HEK293 (cell line): Measurements from ENCODE around the gene CSTPP1.

Experiments used
- CTCF ChIA-PET: fragments of 350-600 bp; formaldehyde crosslinking; extraction: SDS; loops from one replicate; lab custom pipeline; 2021; ENCODE audit warnings: antibody characterized with exemption; lab: Yijun Ruan, JAX
- POLR2A ChIA-PET: fragments of 300-600 bp; formaldehyde crosslinking; extraction: SDS; loops from one replicate; lab custom pipeline; 2020; ENCODE audit warnings: antibody characterized with exemption, inconsistent platforms; lab: Yijun Ruan, JAX
- H3K27ac ChIP-seq: fragments of 200-500 bp; sonication (Bioruptor generic); 2 replicates; pipeline ENCODE4 v1.5.1; 2014; ENCODE audit warnings: low read depth, low read length, control low read depth, inconsistent platforms; ENCODE audit errors: extremely low read depth
- H3K36me3 ChIP-seq, 2 experiments: fragments of 200-500 bp in 1 of 2; sonication (Bioruptor generic) in 1 of 2; 1 replicate in 1 of 2; 2 replicates in 1 of 2; pipeline ENCODE4 v1.5.1; 2014 to 2017; ENCODE audit warnings: inconsistent platforms in 2 of 2, low read length in 2 of 2; ENCODE audit not compliant: control insufficient read depth in 2 of 2, insufficient read depth in 1 of 2
- H3K4me1 ChIP-seq: fragments of 200-500 bp; sonication (Bioruptor generic); 2 replicates; pipeline ENCODE4 v1.5.1; 2014; ENCODE audit warnings: mild to moderate bottlenecking, low read length, inconsistent platforms; ENCODE audit not compliant: control insufficient read depth, insufficient read depth
- H3K4me3 ChIP-seq: 2 replicates; pipeline ENCODE4 v1.5.1; 2011; ENCODE audit warnings: low read depth, mild to moderate bottlenecking, control low read depth, low read length, moderate library complexity
- H3K9me3 ChIP-seq: fragments of 200-500 bp; sonication (Bioruptor generic); 2 replicates; pipeline ENCODE4 v1.5.1; 2014; ENCODE audit warnings: low read depth, low read length, inconsistent platforms; ENCODE audit not compliant: control insufficient read depth, insufficient read depth
- GFI1B ChIP-seq: fragments of 450-650 bp; formaldehyde crosslinking; IDR thresholded peaks from 2 replicates; pipeline ENCODE4 v1.5.1; 2016; ENCODE audit warnings: missing biosample characterization, missing genetic modification characterization
- KLF10 ChIP-seq: fragments of 450-650 bp; IDR thresholded peaks from 2 replicates; pipeline ENCODE4 v1.5.1; 2018; ENCODE audit warnings: missing biosample characterization, mild to moderate bottlenecking, missing genetic modification characterization
- OVOL3 ChIP-seq: fragments of 450-650 bp; formaldehyde crosslinking; IDR thresholded peaks from 2 replicates; pipeline ENCODE4 v1.5.1; 2016; ENCODE audit warnings: missing biosample characterization, missing genetic modification characterization
- YY1 ChIP-seq: fragments of 450-650 bp; formaldehyde crosslinking; IDR thresholded peaks from 2 replicates; pipeline ENCODE4 v1.5.1; 2018; ENCODE audit warnings: missing biosample characterization, missing genetic modification characterization
- ZFP37 ChIP-seq: fragments of 450-650 bp; formaldehyde crosslinking; IDR thresholded peaks from 2 replicates; pipeline ENCODE4 v1.5.1; 2016; ENCODE audit warnings: missing biosample characterization, missing genetic modification characterization
- ZNF121 ChIP-seq: fragments of 450-650 bp; formaldehyde crosslinking; IDR thresholded peaks from 2 replicates; pipeline ENCODE4 v1.5.1; 2016; ENCODE audit warnings: missing biosample characterization, missing genetic modification characterization
- ZNF133 ChIP-seq: fragments of 450-650 bp; formaldehyde crosslinking; IDR thresholded peaks from 2 replicates; pipeline ENCODE4 v1.5.1; 2016; ENCODE audit warnings: missing biosample characterization, missing genetic modification characterization
- ZNF140 ChIP-seq: fragments of 450-650 bp; formaldehyde crosslinking; IDR thresholded peaks from 2 replicates; pipeline ENCODE4 v1.5.1; 2016; ENCODE audit warnings: missing biosample characterization, missing genetic modification characterization
- ZNF211 ChIP-seq: fragments of 450-650 bp; formaldehyde crosslinking; IDR thresholded peaks from 2 replicates; pipeline ENCODE4 v1.5.1; 2016; ENCODE audit warnings: low read depth, missing biosample characterization, missing genetic modification characterization
- ZNF362 ChIP-seq: fragments of 450-650 bp; formaldehyde crosslinking; IDR thresholded peaks from 2 replicates; pipeline ENCODE4 v1.5.1; 2016; ENCODE audit warnings: missing biosample characterization, missing genetic modification characterization
- ZNF473 ChIP-seq: fragments of 450-650 bp; formaldehyde crosslinking; IDR thresholded peaks from 2 replicates; pipeline ENCODE4 v1.5.1; 2017; ENCODE audit warnings: missing biosample characterization, missing genetic modification characterization
- ZNF549 ChIP-seq: fragments of 450-650 bp; IDR thresholded peaks from 2 replicates; pipeline ENCODE4 v1.5.1; 2018; ENCODE audit warnings: missing biosample characterization, missing genetic modification characterization, mild to moderate bottlenecking, inconsistent platforms, moderate library complexity
- ZNF623 ChIP-seq: fragments of 450-650 bp; formaldehyde crosslinking; IDR thresholded peaks from 2 replicates; pipeline ENCODE4 v1.5.1; 2016; ENCODE audit warnings: missing biosample characterization, missing genetic modification characterization
- ZNF701 ChIP-seq: fragments of 450-650 bp; formaldehyde crosslinking; IDR thresholded peaks from 2 replicates; pipeline ENCODE4 v1.5.1; 2016; ENCODE audit warnings: missing biosample characterization, missing genetic modification characterization
- TF ChIP-seq, protein P1 (sequence below): fragments of 450-650 bp; formaldehyde crosslinking; IDR thresholded peaks from 2 replicates; pipeline ENCODE4 v1.5.1; 2016; ENCODE audit warnings: missing biosample characterization, missing genetic modification characterization
- TF ChIP-seq, protein P2 (sequence below): fragments of 450-650 bp; formaldehyde crosslinking; IDR thresholded peaks from 2 replicates; pipeline ENCODE4 v1.5.1; 2016; ENCODE audit warnings: missing biosample characterization, missing genetic modification characterization, borderline replicate concordance
- TF ChIP-seq, protein P3 (sequence below): fragments of 450-650 bp; formaldehyde crosslinking; IDR thresholded peaks from 2 replicates; pipeline ENCODE4 v1.5.1; 2016; ENCODE audit warnings: missing biosample characterization, missing genetic modification characterization

Gene CSTPP1

DNA sequence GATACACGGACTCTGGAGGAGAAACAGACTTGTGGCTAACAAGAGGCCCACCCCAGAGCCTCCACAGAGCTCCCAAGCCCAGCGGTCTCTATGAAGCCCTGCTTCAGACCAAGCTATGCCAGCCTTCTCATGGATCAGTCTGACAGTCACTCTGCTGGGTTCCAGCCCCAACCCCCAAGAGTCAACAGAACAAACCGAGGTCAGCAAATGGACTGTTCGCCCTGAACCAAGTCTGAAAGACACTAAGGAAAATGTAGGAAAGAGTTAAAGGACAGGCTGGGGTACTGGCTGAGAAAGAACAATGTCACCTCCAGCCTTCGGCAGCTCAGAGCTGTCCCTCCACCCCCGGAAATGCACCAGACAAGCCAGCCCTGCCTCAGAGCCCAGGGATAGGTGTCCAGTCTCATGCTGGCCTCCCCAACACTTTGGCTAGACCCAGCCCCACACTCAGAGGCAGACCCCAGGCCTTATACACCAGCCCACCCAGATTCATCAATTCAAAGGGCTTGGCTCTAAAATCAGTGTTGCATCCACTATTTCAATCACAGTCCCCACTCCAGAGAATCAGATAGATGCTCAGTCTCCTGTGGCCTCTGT is 236.3 kb downstream of the CSTPP1 start (continued):
- TF ChIP-seq, protein P1, sequence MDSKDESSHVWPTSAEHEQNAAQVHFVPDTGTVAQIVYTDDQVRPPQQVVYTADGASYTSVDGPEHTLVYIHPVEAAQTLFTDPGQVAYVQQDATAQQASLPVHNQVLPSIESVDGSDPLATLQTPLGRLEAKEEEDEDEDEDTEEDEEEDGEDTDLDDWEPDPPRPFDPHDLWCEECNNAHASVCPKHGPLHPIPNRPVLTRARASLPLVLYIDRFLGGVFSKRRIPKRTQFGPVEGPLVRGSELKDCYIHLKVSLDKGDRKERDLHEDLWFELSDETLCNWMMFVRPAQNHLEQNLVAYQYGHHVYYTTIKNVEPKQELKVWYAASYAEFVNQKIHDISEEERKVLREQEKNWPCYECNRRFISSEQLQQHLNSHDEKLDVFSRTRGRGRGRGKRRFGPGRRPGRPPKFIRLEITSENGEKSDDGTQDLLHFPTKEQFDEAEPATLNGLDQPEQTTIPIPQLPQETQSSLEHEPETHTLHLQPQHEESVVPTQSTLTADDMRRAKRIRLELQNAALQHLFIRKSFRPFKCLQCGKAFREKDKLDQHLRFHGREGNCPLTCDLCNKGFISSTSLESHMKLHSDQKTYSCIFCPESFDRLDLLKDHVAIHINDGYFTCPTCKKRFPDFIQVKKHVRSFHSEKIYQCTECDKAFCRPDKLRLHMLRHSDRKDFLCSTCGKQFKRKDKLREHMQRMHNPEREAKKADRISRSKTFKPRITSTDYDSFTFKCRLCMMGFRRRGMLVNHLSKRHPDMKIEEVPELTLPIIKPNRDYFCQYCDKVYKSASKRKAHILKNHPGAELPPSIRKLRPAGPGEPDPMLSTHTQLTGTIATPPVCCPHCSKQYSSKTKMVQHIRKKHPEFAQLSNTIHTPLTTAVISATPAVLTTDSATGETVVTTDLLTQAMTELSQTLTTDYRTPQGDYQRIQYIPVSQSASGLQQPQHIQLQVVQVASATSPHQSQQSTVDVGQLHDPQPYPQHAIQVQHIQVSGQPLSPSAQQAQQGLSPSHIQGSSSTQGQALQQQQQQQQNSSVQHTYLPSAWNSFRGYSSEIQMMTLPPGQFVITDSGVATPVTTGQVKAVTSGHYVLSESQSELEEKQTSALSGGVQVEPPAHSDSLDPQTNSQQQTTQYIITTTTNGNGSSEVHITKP (tag by site-specific recombination): no peak
- no peak for TF ChIP-seq YY1 (tag by site-specific recombination)
- no peak for TF ChIP-seq ZNF549

DNA sequence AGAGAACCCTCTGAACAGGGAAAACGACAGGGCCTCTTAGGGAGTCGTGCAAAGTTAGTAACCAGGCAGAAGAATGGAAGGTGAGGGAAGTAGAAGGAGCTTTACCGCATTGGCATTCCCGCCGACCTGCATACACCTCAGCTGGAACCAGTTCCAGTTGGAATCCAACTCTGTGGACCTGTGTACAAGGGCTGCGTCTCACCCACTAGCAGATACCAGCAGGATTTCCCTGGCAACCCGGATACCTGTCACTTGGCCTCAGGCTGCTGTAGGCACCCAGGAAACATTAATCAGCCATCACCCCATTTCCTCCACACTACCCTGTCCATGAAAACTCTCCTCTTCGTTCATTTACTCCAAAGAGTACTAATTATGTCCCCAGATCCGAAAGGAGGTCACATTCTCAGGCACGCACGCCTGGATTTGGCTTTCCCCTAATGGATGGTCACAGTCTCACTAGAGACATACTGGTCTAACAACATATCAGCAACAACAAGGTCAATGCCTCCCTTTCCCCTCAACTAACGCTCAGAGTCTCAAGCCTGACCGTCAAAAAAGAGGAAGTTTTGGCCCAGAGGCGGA is 239.3 kb downstream of the CSTPP1 start:
- H3K27ac ChIP-seq: peak overlapping the region; percentile 70; the same call in 1 of the 2 replicates
- H3K9me3 ChIP-seq: no peaks in the 10 kb centered on the region
- no peaks in the 10 kb centered on the region for H3K4me1 ChIP-seq
- H3K4me3 ChIP-seq: peak overlapping the region; percentile 97
- ChIA-PET POLR2A (interaction anchor here (4.4 kb wide), 1 partner anchor 39 kb away, joined by 45 read pairs; the partner anchor contains the start of gene DDB2), CTCF (interaction anchor here (0.7 kb wide), 2 partner anchors 84 to 349 kb away, joined by 3 read pairs; no protein-coding TSS in a partner anchor)
- peaks cover 0 to 79% of the 10 kb centered on the region in 2 experiments; a peak in 2 of 3 replicates for H3K36me3 ChIP-seq
- TF ChIP-seq, protein P1 (tag by site-specific recombination): no peak
- no peak for TF ChIP-seq ZNF121 (tag by site-specific recombination)
- TF ChIP-seq ZNF701: no peak
- TF ChIP-seq ZNF362 (tag by site-specific recombination): no peak
- no peak for TF ChIP-seq ZNF211 (tag by site-specific recombination)
- no peak for TF ChIP-seq KLF10 (tag by site-specific recombination)
- TF ChIP-seq ZNF140 (tag by site-specific recombination): no peak
- no peak for TF ChIP-seq GFI1B (tag by site-specific recombination)
- TF ChIP-seq ZNF623 (tag by site-specific recombination): no peak
- TF ChIP-seq, protein P2, sequence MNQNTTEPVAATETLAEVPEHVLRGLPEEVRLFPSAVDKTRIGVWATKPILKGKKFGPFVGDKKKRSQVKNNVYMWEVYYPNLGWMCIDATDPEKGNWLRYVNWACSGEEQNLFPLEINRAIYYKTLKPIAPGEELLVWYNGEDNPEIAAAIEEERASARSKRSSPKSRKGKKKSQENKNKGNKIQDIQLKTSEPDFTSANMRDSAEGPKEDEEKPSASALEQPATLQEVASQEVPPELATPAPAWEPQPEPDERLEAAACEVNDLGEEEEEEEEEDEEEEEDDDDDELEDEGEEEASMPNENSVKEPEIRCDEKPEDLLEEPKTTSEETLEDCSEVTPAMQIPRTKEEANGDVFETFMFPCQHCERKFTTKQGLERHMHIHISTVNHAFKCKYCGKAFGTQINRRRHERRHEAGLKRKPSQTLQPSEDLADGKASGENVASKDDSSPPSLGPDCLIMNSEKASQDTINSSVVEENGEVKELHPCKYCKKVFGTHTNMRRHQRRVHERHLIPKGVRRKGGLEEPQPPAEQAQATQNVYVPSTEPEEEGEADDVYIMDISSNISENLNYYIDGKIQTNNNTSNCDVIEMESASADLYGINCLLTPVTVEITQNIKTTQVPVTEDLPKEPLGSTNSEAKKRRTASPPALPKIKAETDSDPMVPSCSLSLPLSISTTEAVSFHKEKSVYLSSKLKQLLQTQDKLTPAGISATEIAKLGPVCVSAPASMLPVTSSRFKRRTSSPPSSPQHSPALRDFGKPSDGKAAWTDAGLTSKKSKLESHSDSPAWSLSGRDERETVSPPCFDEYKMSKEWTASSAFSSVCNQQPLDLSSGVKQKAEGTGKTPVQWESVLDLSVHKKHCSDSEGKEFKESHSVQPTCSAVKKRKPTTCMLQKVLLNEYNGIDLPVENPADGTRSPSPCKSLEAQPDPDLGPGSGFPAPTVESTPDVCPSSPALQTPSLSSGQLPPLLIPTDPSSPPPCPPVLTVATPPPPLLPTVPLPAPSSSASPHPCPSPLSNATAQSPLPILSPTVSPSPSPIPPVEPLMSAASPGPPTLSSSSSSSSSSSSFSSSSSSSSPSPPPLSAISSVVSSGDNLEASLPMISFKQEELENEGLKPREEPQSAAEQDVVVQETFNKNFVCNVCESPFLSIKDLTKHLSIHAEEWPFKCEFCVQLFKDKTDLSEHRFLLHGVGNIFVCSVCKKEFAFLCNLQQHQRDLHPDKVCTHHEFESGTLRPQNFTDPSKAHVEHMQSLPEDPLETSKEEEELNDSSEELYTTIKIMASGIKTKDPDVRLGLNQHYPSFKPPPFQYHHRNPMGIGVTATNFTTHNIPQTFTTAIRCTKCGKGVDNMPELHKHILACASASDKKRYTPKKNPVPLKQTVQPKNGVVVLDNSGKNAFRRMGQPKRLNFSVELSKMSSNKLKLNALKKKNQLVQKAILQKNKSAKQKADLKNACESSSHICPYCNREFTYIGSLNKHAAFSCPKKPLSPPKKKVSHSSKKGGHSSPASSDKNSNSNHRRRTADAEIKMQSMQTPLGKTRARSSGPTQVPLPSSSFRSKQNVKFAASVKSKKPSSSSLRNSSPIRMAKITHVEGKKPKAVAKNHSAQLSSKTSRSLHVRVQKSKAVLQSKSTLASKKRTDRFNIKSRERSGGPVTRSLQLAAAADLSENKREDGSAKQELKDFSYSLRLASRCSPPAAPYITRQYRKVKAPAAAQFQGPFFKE: no peak
- TF ChIP-seq OVOL3 (tag by site-specific recombination): no peak
- TF ChIP-seq, protein P3, sequence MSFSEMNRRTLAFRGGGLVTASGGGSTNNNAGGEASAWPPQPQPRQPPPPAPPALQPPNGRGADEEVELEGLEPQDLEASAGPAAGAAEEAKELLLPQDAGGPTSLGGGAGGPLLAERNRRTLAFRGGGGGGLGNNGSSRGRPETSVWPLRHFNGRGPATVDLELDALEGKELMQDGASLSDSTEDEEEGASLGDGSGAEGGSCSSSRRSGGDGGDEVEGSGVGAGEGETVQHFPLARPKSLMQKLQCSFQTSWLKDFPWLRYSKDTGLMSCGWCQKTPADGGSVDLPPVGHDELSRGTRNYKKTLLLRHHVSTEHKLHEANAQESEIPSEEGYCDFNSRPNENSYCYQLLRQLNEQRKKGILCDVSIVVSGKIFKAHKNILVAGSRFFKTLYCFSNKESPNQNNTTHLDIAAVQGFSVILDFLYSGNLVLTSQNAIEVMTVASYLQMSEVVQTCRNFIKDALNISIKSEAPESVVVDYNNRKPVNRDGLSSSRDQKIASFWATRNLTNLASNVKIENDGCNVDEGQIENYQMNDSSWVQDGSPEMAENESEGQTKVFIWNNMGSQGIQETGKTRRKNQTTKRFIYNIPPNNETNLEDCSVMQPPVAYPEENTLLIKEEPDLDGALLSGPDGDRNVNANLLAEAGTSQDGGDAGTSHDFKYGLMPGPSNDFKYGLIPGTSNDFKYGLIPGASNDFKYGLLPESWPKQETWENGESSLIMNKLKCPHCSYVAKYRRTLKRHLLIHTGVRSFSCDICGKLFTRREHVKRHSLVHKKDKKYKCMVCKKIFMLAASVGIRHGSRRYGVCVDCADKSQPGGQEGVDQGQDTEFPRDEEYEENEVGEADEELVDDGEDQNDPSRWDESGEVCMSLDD (tag by site-specific recombination): no peak
- no peak for TF ChIP-seq ZNF473
- no peak for TF ChIP-seq ZFP37
- TF ChIP-seq ZNF133 (tag by site-specific recombination): no peak
